ENCODE measurements around the gene MRPS7. TPM values are rescaled to one million over a fixed set of nuclear protein-coding genes. Genes with fewer than 3 reads are reported as not detected.
A peak's percentile ranks its signal among the peaks of the same experiment; 100 is the strongest.

Gene MRPS7
- total and polyA plus RNA-seq, 10 of the 15 experiments (the other 5 are each of a cell fraction or from before 2014, with no cell fraction given) = 88.4 to 217 (median 109) TPM

DNA sequence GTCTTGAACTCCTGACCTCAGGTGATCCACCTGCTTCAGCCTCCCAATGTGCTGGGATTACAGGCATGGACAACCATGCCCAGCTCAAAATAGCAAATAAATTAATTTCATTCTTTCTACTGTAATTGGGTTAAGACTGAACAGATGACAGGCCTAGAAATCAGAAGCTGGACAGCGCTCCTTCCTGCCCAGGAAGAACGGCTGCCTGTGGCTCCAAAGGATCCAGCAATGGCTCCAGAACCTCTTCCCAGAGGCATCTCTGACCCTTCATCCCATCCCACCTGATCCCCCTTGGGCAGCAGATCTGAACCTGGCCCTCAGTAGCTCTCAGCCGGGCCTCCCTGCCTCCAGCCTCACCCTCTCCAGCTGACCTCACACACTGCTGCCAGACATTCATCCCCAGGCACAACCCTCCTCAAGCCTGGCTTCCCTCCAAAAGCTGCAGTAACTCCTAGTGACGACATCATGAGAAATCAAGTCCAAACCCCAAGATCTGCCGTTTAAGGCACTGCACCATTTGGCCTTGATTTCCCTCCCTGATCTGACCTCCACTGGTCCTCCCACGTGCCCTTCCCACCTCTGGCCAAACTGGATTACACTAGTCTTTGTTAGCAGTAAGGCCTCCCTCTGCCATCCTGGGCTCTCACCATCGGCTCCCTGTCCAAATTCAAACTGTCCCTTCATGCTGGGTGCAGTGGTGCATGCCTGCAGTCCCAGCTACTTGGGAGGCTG lies 12.5 kb downstream of the MRPS7 start:
- in situ Hi-C loops (cut with MboI) (loop anchor here (5.0 kb wide), 1 partner anchor 138 kb away; no protein-coding TSS in a partner anchor), intact Hi-C loops (cut with micrococcal nuclease; ENCODE audit: unreplicated experiment) (no loop called here)
- TF ChIP-seq STAT1 (conservative IDR thresholded peaks at IDR 0.05) (no peak), RELA (IDR thresholded peaks at IDR 0.05; ENCODE audit: borderline replicate concordance, partially characterized antibody) (no peak), POLR2A (IDR thresholded peaks at IDR 0.05; ENCODE audit: low read depth, low read length) (peak; percentile 41; the same call in 1 of the 2 replicates)
- TF ChIP-seq, protein P1, sequence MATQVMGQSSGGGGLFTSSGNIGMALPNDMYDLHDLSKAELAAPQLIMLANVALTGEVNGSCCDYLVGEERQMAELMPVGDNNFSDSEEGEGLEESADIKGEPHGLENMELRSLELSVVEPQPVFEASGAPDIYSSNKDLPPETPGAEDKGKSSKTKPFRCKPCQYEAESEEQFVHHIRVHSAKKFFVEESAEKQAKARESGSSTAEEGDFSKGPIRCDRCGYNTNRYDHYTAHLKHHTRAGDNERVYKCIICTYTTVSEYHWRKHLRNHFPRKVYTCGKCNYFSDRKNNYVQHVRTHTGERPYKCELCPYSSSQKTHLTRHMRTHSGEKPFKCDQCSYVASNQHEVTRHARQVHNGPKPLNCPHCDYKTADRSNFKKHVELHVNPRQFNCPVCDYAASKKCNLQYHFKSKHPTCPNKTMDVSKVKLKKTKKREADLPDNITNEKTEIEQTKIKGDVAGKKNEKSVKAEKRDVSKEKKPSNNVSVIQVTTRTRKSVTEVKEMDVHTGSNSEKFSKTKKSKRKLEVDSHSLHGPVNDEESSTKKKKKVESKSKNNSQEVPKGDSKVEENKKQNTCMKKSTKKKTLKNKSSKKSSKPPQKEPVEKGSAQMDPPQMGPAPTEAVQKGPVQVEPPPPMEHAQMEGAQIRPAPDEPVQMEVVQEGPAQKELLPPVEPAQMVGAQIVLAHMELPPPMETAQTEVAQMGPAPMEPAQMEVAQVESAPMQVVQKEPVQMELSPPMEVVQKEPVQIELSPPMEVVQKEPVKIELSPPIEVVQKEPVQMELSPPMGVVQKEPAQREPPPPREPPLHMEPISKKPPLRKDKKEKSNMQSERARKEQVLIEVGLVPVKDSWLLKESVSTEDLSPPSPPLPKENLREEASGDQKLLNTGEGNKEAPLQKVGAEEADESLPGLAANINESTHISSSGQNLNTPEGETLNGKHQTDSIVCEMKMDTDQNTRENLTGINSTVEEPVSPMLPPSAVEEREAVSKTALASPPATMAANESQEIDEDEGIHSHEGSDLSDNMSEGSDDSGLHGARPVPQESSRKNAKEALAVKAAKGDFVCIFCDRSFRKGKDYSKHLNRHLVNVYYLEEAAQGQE (IDR thresholded peaks at IDR 0.05; ENCODE audit: low read depth, low read length) = peak; percentile 52; the same call in 1 of the 2 replicates
- 71% methylated on average over 7 of the region's 7 CpGs for WGBS (ENCODE audit: insufficient coverage, insufficient replicate concordance, low lambda C conversion rate, missing lambda C conversion rate)
- H3K79me2 ChIP-seq (ENCODE audit: control insufficient read depth, insufficient read depth, low read length) = peaks cover 30% of the 10 kb centered on the region
- H3K9ac ChIP-seq (ENCODE audit: control insufficient read depth, insufficient read depth, low read length) = no peak overlapping the region
- H3K27ac ChIP-seq (ENCODE audit: control insufficient read depth, insufficient read depth) = no peak overlapping the region
- no peak for ATAC-seq
- H2AFZ ChIP-seq (ENCODE audit: control insufficient read depth, low read depth, low read length) = no peak overlapping the region
- H3K9me3 ChIP-seq (replicated peaks; ENCODE audit: control insufficient read depth, insufficient read depth, low read length) = no peaks in the 10 kb centered on the region
- no peak for FAIRE-seq
- H3K4me3 ChIP-seq = no peak overlapping the region
- no peak for DNase-seq (ENCODE audit: low read depth, low spot score)
- POLR2A ChIA-PET = interaction anchor here (0.6 to 6.4 kb wide), 2 partner anchors 13 to 134 kb away, joined by 3 to 73 read pairs; partner anchors contain the start of genes GGA3 and MRPS7
- peaks cover 20% of the 10 kb centered on the region for H3K4me1 ChIP-seq (ENCODE audit: control insufficient read depth, insufficient read depth, low read length)
- H3K27me3 ChIP-seq (replicated peaks in 1 of 2; ENCODE audit: control insufficient read depth in 2 of 2, insufficient read depth in 2 of 2, low read length in 1 of 2) = no peaks in the 10 kb centered on the region
- no peak overlapping the region for H3K4me2 ChIP-seq (ENCODE audit: control insufficient read depth, insufficient read depth)
- H4K20me1 ChIP-seq (ENCODE audit: control insufficient read depth, insufficient read depth) = no peaks in the 10 kb centered on the region
- CTCF ChIA-PET = interaction anchor here (0.6 to 4.6 kb wide), 3 partner anchors 13 to 138 kb away, joined by 3 to 58 read pairs (median 3); partner anchors contain the start of genes GGA3 and MRPS7
- SMC1A ChIA-PET (ENCODE audit: uncharacterized antibody, unreplicated experiment) = interaction anchor here (1.2 to 2.8 kb wide), 3 partner anchors 11 to 106 kb away, joined by 3 to 6 read pairs (median 4); partner anchors contain the start of gene SLC25A19
- BruUV-seq (replicated peaks) = no TSS peak
- H3K36me3 ChIP-seq (ENCODE audit: control insufficient read depth in 2 of 2, insufficient read depth in 2 of 2, low read length in 1 of 2) = peaks cover 13 to 19% of the 10 kb centered on the region in 2 experiments; a peak in 3 of 4 replicates
- RAD21 ChIA-PET (ENCODE audit: unreplicated experiment) = interaction anchor here (1.4 kb wide), 1 partner anchor 15 kb away, joined by 4 read pairs; the partner anchor contains the start of gene SLC25A19
